Testis (tissue), 3 donors: ENCODE data around the gene PSMB2. TPM values are rescaled to one million over a fixed set of nuclear protein-coding genes. Genes with fewer than 3 reads are reported as not detected.

ENCODE experiments used
- DNase-seq: peaks from one replicate; pipeline ENCODE4 v3.0.0-alpha.2; 2019
- H3K27ac ChIP-seq, 2 donors: fragments of 200-600 bp; sonication (generic); one replicate each; pipeline ENCODE4 v1.5.1; 2019
- H3K27me3 ChIP-seq: fragments of 200-600 bp; sonication (generic); one replicate; pipeline ENCODE4 v1.5.1; 2019
- H3K36me3 ChIP-seq: fragments of 200-600 bp; sonication (generic); one replicate; pipeline ENCODE4 v1.5.1; 2017; ENCODE audit warnings: low read depth; ENCODE audit errors: missing control alignments
- H3K4me1 ChIP-seq: fragments of 200-600 bp; sonication (generic); one replicate; pipeline ENCODE4 v1.5.1; 2019
- H3K4me3 ChIP-seq, 2 donors: fragments of 200-600 bp; sonication (generic); one replicate each; pipeline ENCODE4 v1.5.1; 2017 to 2019
- H3K9me3 ChIP-seq: fragments of 200-600 bp; sonication (generic); one replicate; pipeline ENCODE4 v1.5.1; 2017
- POLR2A ChIP-seq: fragments of 450-650 bp; IDR thresholded peaks from one replicate; pipeline ENCODE4 v1.6.1; 2017; ENCODE audit warnings: antibody characterized with exemption, mild to moderate bottlenecking, moderate library complexity
- WGBS, 2 donors: methylation state at CpG; one replicate each; pipeline ENCODE4 v1.1.5; 2018; 5-methylcytosine and 5-hydroxymethylcytosine counted together
- intact Hi-C: fragments of 100-400 bp; cut with DNase I; formaldehyde crosslinking; loops from one replicate; pipeline ENCODE4 v1.15.1; 2023; ENCODE audit warnings: low total_unique reads
- polyA plus RNA-seq: library from polyadenylated mRNA; stranded (reverse); fragments of 350-450 nt; fragmentation: Illumina TruSeq; extraction: RNeasy Lipid Tissue Mini Kit (QIAGEN cat#74804); gene quantifications from one replicate; pipeline ENCODE4 v1.2.3, GENCODE V29; 2014; ENCODE audit warnings: low read depth, low replicate concordance; ENCODE audit not compliant: insufficient read depth
- total RNA-seq, 2 donors: library from RNA; depleted of rRNA; stranded (reverse); fragments of >200 nt; gene quantifications; one replicate each; pipeline ENCODE4 v1.2.3, GENCODE V29; 2016
- TF ChIP-seq, protein P1 (sequence below), 3 experiments: fragments of 450-650 bp in 2 of 3; fragments of 200-600 bp in 1 of 3; sonication (generic) in 1 of 3; IDR thresholded peaks; one replicate each; pipeline ENCODE4 v1.5.1; 2016 to 2019; ENCODE audit warnings: antibody characterized with exemption in 3 of 3, mild to moderate bottlenecking in 2 of 3, moderate library complexity in 1 of 3

The PSMB2 gene
- total and polyA plus RNA-seq, 3 donors from 2014 or later: 46.8 to 59.9 (median 50.1) TPM

DNA sequence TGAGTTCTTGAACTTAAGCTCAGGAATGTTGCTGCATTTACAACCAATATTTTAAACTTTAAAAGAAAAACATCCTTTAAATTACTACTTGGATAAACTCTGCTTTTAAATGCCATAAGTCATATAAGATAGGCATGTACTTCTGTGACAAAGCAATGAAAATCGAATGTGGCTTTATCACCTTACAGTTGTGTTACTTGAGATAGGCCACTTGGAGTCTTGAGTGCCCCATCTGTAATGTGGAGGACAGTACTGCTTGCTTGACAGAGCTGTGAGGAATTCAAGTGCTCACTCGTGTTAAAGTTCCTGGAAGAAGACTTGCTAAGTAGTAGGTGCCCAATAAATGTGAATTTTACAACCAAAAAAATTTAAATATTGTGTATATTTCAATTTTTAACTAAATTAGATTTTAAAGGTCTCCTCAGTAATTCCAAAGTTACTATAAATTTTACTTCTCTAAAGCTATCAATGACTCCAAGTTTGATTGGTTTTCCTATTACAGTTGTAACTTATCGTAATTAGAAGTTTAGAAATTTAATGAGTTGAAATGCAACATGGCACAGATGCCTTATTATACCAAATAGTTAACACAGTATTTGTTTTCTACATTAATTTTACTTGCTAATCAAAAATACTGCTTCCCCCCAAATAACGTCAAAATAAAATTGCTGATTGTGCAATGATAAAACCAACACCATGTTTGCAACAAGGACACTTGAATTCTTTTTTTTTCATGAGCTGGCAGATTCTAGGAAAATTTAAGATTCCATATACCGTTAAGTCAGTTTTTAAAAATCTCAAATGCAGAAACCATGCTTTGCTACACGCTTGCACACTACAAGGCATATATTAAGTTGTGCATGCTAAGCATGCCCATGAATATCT, 21.8 kb downstream of the PSMB2 start:
- no peaks in the 10 kb centered on the region for H3K4me1 ChIP-seq
- no peaks in the 10 kb centered on the region for H3K27me3 ChIP-seq
- H3K27ac ChIP-seq: no peak overlapping the region
- TF ChIP-seq, protein P1, sequence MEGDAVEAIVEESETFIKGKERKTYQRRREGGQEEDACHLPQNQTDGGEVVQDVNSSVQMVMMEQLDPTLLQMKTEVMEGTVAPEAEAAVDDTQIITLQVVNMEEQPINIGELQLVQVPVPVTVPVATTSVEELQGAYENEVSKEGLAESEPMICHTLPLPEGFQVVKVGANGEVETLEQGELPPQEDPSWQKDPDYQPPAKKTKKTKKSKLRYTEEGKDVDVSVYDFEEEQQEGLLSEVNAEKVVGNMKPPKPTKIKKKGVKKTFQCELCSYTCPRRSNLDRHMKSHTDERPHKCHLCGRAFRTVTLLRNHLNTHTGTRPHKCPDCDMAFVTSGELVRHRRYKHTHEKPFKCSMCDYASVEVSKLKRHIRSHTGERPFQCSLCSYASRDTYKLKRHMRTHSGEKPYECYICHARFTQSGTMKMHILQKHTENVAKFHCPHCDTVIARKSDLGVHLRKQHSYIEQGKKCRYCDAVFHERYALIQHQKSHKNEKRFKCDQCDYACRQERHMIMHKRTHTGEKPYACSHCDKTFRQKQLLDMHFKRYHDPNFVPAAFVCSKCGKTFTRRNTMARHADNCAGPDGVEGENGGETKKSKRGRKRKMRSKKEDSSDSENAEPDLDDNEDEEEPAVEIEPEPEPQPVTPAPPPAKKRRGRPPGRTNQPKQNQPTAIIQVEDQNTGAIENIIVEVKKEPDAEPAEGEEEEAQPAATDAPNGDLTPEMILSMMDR (IDR thresholded peaks at IDR 0.05): no peak
- TF ChIP-seq POLR2A: no peak
- WGBS, 2 donors: 86 to 88% methylated on average over 6 of the region's 6 CpGs
- H3K9me3 ChIP-seq: no peaks in the 10 kb centered on the region
- no peak overlapping the region for H3K4me3 ChIP-seq
- no peak for DNase-seq
- no peaks in the 10 kb centered on the region for H3K36me3 ChIP-seq
- intact Hi-C loops: no loop called here

DNA sequence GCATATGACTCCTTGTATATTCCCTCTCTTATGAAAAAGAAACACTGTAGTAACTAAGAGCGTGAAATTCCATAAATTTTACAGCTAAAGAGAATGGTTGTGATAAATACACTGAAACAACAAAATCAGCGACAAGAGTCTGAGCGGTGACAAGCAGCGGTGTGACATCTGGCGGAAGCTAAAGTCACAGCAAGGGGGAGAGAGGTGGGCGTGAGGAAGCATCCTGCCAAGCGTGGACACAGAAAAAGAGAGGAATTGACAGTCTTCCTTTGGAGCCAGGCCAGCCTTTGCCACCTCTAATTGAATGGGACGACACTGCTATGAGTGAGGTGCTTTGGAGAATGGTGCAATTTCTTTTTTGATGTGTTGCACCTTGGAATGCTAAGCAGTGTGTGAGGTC, 25.9 kb downstream of the PSMB2 start:
- H3K9me3 ChIP-seq: no peaks in the 10 kb centered on the region
- no peaks in the 10 kb centered on the region for H3K36me3 ChIP-seq
- TF ChIP-seq POLR2A: no peak
- TF ChIP-seq, protein P1 (IDR thresholded peaks at IDR 0.05): no peak
- H3K27ac ChIP-seq: no peak overlapping the region
- DNase-seq: no peak
- no peaks in the 10 kb centered on the region for H3K27me3 ChIP-seq
- WGBS, 2 donors: 81 to 90% methylated on average over 8 of the region's 8 CpGs
- intact Hi-C loops: no loop called here
- no peaks in the 10 kb centered on the region for H3K4me1 ChIP-seq
- H3K4me3 ChIP-seq: no peak overlapping the region

DNA sequence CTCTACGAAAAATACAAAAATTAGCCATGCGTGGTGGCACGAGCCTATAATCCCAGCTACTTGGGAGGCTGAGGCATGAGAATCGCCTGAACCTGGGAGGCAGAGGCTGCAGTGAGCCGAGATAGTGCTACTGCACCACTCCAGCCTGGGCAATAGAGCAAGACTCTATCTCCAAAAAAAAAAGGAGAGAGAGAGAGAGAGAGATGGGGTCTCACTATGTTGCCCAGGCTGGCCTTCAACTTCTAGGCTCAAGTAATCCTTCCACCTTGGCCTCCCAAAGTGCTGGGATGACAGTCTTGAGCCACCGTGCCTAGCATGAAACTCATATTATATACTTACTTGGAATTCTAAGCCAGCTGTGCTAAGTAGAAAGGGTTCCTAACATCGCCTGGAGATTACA, 29.7 kb downstream of the PSMB2 start:
- intact Hi-C loops: no loop called here
- no peak for DNase-seq
- H3K27me3 ChIP-seq: no peaks in the 10 kb centered on the region
- H3K27ac ChIP-seq: no peak overlapping the region
- no peak overlapping the region for H3K4me3 ChIP-seq
- H3K4me1 ChIP-seq: no peaks in the 10 kb centered on the region
- 95 to 97% methylated on average over 7 of the region's 7 CpGs for WGBS, 2 donors
- H3K9me3 ChIP-seq: no peaks in the 10 kb centered on the region
- H3K36me3 ChIP-seq: no peaks in the 10 kb centered on the region
- no peak for TF ChIP-seq POLR2A
- TF ChIP-seq, protein P1 (IDR thresholded peaks at IDR 0.05): no peak

DNA sequence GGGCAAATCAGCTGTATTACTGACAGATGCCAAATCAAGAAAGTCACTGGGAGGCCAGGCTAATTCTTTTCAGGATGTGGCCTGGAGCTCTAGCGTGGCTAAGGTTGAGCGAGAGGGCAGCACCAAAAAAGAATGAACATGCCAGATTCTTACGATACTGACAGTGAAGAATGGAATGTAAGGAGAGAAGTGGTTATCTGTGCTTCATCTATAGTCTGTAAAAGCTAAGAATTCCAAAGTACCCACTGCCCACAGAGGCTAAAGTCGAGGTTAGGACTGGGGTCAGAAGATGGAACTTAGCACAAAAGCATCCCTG, 35.5 kb downstream of the PSMB2 start:
- 76% methylated on average over 4 of the region's 4 CpGs for WGBS, 2 donors
- Histone ChIP-seq H3K27me3 (no peaks in the 10 kb centered on the region), H3K36me3 (no peaks in the 10 kb centered on the region), H3K4me1 (no peaks in the 10 kb centered on the region), H3K27ac (no peak overlapping the region), H3K4me3 (no peak overlapping the region), H3K9me3 (no peaks in the 10 kb centered on the region)
- TF ChIP-seq POLR2A: no peak
- TF ChIP-seq, protein P1 (IDR thresholded peaks at IDR 0.05): no peak
- DNase-seq: no peak
- intact Hi-C loops: no loop called here
